ENCODE data around the gene SLC22A17. TPM values are rescaled to one million over a fixed set of nuclear protein-coding genes. Genes with fewer than 3 reads are reported as not detected.

SLC22A17 gene
- total and polyA plus RNA-seq, 10 of the 15 experiments (the other 5 are each of a cell fraction or from before 2014, with no cell fraction given), result not detected

- SMC1A ChIA-PET (ENCODE audit: uncharacterized antibody, unreplicated experiment), result no interaction called here
- Histone ChIP-seq H2AFZ (ENCODE audit: control insufficient read depth, low read depth, low read length) (no peak overlapping the region), H3K27me3 (replicated peaks in 1 of 2; ENCODE audit: control insufficient read depth in 2 of 2, insufficient read depth in 2 of 2, low read length in 1 of 2) (no peaks in the 10 kb centered on the region; a peak in 2 of 4 replicates), H3K9me3 (replicated peaks; ENCODE audit: control insufficient read depth, insufficient read depth, low read length) (no peaks in the 10 kb centered on the region), H3K4me2 (ENCODE audit: control insufficient read depth, insufficient read depth) (no peak overlapping the region), H4K20me1 (ENCODE audit: control insufficient read depth, insufficient read depth) (no peaks in the 10 kb centered on the region), H3K79me2 (ENCODE audit: control insufficient read depth, insufficient read depth, low read length) (no peaks in the 10 kb centered on the region), H3K27ac (ENCODE audit: control insufficient read depth, insufficient read depth) (no peak overlapping the region), H3K4me1 (ENCODE audit: control insufficient read depth, insufficient read depth, low read length) (no peaks in the 10 kb centered on the region), H3K36me3 (ENCODE audit: control insufficient read depth in 2 of 2, insufficient read depth in 2 of 2, low read length in 1 of 2) (no peaks in the 10 kb centered on the region), H3K9ac (ENCODE audit: control insufficient read depth, insufficient read depth, low read length) (no peak overlapping the region), H3K4me3 (no peak overlapping the region)
- no peak for FAIRE-seq
- CTCF ChIA-PET, result interaction anchor here (0.7 to 1.7 kb wide), 4 partner anchors 10 to 72 kb away, joined by 3 to 6 read pairs (median 4); no protein-coding TSS in a partner anchor
- WGBS (ENCODE audit: insufficient coverage, insufficient replicate concordance, low lambda C conversion rate, missing lambda C conversion rate), result 46% methylated on average over 7 of the region's 7 CpGs
- BruUV-seq (replicated peaks), result no TSS peak
- POLR2A ChIA-PET, result no interaction called here
- no peak for DNase-seq (ENCODE audit: low read depth, low spot score)
- TF ChIP-seq CEBPB (IDR thresholded peaks at IDR 0.05; ENCODE audit: borderline replicate concordance in 1 of 2, low read depth in 2 of 2, low read length in 2 of 2) (no peak), FOXM1 (IDR thresholded peaks at IDR 0.05; ENCODE audit: low read depth, low read length) (no peak), EED (IDR thresholded peaks at IDR 0.05; ENCODE audit: low read depth) (no peak), KAT2A (conservative IDR thresholded peaks at IDR 0.05; ENCODE audit: control insufficient read depth, low read depth, low read length) (no peak), RUNX3 (IDR thresholded peaks at IDR 0.05; ENCODE audit: low read length) (no peak), IKZF2 (IDR thresholded peaks at IDR 0.05) (no peak), BRCA1 (IDR thresholded peaks at IDR 0.05; ENCODE audit: low read depth, low read length) (no peak), WRNIP1 (IDR thresholded peaks at IDR 0.05; ENCODE audit: borderline replicate concordance, low read depth, low read length) (no peak), E2F4 (IDR thresholded peaks at IDR 0.05; ENCODE audit: low read depth, low read length) (no peak)
- TF ChIP-seq, protein P1, sequence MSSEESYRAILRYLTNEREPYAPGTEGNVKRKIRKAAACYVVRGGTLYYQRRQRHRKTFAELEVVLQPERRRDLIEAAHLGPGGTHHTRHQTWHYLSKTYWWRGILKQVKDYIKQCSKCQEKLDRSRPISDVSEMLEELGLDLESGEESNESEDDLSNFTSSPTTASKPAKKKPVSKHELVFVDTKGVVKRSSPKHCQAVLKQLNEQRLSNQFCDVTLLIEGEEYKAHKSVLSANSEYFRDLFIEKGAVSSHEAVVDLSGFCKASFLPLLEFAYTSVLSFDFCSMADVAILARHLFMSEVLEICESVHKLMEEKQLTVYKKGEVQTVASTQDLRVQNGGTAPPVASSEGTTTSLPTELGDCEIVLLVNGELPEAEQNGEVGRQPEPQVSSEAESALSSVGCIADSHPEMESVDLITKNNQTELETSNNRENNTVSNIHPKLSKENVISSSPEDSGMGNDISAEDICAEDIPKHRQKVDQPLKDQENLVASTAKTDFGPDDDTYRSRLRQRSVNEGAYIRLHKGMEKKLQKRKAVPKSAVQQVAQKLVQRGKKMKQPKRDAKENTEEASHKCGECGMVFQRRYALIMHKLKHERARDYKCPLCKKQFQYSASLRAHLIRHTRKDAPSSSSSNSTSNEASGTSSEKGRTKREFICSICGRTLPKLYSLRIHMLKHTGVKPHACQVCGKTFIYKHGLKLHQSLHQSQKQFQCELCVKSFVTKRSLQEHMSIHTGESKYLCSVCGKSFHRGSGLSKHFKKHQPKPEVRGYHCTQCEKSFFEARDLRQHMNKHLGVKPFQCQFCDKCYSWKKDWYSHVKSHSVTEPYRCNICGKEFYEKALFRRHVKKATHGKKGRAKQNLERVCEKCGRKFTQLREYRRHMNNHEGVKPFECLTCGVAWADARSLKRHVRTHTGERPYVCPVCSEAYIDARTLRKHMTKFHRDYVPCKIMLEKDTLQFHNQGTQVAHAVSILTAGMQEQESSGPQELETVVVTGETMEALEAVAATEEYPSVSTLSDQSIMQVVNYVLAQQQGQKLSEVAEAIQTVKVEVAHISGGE (CRISPR knock-in tag; IDR thresholded peaks at IDR 0.05), result no peak
- TF ChIP-seq, protein P2, sequence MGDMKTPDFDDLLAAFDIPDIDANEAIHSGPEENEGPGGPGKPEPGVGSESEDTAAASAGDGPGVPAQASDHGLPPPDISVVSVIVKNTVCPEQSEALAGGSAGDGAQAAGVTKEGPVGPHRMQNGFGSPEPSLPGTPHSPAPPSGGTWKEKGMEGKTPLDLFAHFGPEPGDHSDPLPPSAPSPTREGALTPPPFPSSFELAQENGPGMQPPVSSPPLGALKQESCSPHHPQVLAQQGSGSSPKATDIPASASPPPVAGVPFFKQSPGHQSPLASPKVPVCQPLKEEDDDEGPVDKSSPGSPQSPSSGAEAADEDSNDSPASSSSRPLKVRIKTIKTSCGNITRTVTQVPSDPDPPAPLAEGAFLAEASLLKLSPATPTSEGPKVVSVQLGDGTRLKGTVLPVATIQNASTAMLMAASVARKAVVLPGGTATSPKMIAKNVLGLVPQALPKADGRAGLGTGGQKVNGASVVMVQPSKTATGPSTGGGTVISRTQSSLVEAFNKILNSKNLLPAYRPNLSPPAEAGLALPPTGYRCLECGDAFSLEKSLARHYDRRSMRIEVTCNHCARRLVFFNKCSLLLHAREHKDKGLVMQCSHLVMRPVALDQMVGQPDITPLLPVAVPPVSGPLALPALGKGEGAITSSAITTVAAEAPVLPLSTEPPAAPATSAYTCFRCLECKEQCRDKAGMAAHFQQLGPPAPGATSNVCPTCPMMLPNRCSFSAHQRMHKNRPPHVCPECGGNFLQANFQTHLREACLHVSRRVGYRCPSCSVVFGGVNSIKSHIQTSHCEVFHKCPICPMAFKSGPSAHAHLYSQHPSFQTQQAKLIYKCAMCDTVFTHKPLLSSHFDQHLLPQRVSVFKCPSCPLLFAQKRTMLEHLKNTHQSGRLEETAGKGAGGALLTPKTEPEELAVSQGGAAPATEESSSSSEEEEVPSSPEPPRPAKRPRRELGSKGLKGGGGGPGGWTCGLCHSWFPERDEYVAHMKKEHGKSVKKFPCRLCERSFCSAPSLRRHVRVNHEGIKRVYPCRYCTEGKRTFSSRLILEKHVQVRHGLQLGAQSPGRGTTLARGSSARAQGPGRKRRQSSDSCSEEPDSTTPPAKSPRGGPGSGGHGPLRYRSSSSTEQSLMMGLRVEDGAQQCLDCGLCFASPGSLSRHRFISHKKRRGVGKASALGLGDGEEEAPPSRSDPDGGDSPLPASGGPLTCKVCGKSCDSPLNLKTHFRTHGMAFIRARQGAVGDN (IDR thresholded peaks at IDR 0.05), result no peak
- ATAC-seq, result no peak
- intact Hi-C loops (cut with micrococcal nuclease; ENCODE audit: unreplicated experiment) (no loop called here), in situ Hi-C loops (cut with MboI) (no loop called here)
- RAD21 ChIA-PET (ENCODE audit: unreplicated experiment), result no interaction called here
These were observed 39.9 kb upstream of the SLC22A17 start for GRCh38 chr14:23392613-23393012.
